Panc1 (cell line): ENCODE measurements around the gene ANKH. TPM values are rescaled to one million over a fixed set of nuclear protein-coding genes. Genes with fewer than 3 reads are reported as not detected.

Experiments used
- ATAC-seq: fragments of 200-7000 bp; cut with Tn5 transposase; 2 replicates; pipeline ENCODE4 v1.9.1; 2020; ENCODE audit warnings: mild to moderate bottlenecking, moderate library complexity
- BruUV-seq: library from RNA; stranded (reverse); fragments of 400-500 nt; replicated peaks from 2 replicates; lab custom pipeline; 2021; lab: Mats Ljungman, UMichigan
- CTCF ChIA-PET: fragments of 300-600 bp; sonication (Branson Sonifier 250); formaldehyde crosslinking; loops from one replicate; lab custom pipeline; 2022; ENCODE audit warnings: antibody characterized with exemption; lab: Charles Lee
- POLR2A ChIA-PET: fragments of 300-600 bp; sonication (Branson Sonifier 250); formaldehyde crosslinking; loops from one replicate; lab custom pipeline; 2022; ENCODE audit warnings: antibody characterized with exemption; lab: Charles Lee
- DNase-seq: peaks from one replicate; pipeline ENCODE4 v3.0.0-alpha.2; 2010; ENCODE audit warnings: low read depth, low spot score
- H3K27ac ChIP-seq: 2 replicates; pipeline ENCODE4 v1.5.1; 2011; ENCODE audit warnings: mild to moderate bottlenecking, low read length, inconsistent platforms
- H3K27me3 ChIP-seq: fragments of 200-500 bp; sonication (Bioruptor generic); 2 replicates; pipeline ENCODE4 v1.6.0; 2014; ENCODE audit warnings: low read length, inconsistent platforms; ENCODE audit not compliant: control insufficient read depth, insufficient read depth
- H3K36me3 ChIP-seq: fragments of 200-500 bp; sonication (Bioruptor generic); 2 replicates; pipeline ENCODE4 v1.5.1; 2014; ENCODE audit warnings: inconsistent platforms, mild to moderate bottlenecking, low read length, moderate library complexity; ENCODE audit not compliant: control insufficient read depth, insufficient read depth
- H3K4me1 ChIP-seq: 2 replicates; pipeline ENCODE4 v1.5.1; 2011; ENCODE audit warnings: inconsistent platforms, mild to moderate bottlenecking, low read length, moderate library complexity; ENCODE audit not compliant: control insufficient read depth, insufficient read depth
- H3K4me3 ChIP-seq, 2 experiments: 2 replicates each; pipeline ENCODE4 v1.5.1; 2011 to 2012; ENCODE audit warnings: low read depth in 2 of 2, low read length in 2 of 2, mild to moderate bottlenecking in 2 of 2, inconsistent platforms in 1 of 2, moderate library complexity in 1 of 2
- H3K9me3 ChIP-seq: fragments of 200-500 bp; sonication (Bioruptor generic); 2 replicates; pipeline ENCODE4 v1.5.1; 2014; ENCODE audit warnings: low read depth, mild to moderate bottlenecking, inconsistent platforms, low read length, moderate library complexity; ENCODE audit not compliant: control insufficient read depth, insufficient read depth
- CTCF ChIP-seq: fragments of 450-650 bp; IDR thresholded peaks from 2 replicates; pipeline ENCODE4 v1.5.1; 2017; ENCODE audit warnings: mild to moderate bottlenecking
- POLR2AphosphoS5 ChIP-seq: IDR thresholded peaks from 2 replicates; pipeline ENCODE4 v1.6.1; 2012; ENCODE audit warnings: mild to moderate bottlenecking, low read depth, low read length, moderate library complexity
- REST ChIP-seq, 2 experiments: IDR thresholded peaks; 2 replicates each; pipeline ENCODE4 v1.6.1; 2011 to 2012; ENCODE audit warnings: low read depth in 2 of 2, control low read depth in 1 of 2, low read length in 1 of 2, mild to moderate bottlenecking in 1 of 2, moderate library complexity in 1 of 2; ENCODE audit not compliant: insufficient read depth in 1 of 2
- SIN3A ChIP-seq: IDR thresholded peaks from 2 replicates; pipeline ENCODE4 v1.6.1; 2012; ENCODE audit warnings: low read depth, mild to moderate bottlenecking, low read length, moderate library complexity, borderline replicate concordance; ENCODE audit not compliant: insufficient read depth
- TCF7L2 ChIP-seq: IDR thresholded peaks from 2 replicates; pipeline ENCODE4 v1.6.1; 2011; ENCODE audit warnings: mild to moderate bottlenecking, low read depth, low read length, inconsistent platforms
- in situ Hi-C: cut with HindIII; loops from 2 replicates; pipeline ENCODE4 v1.10.0; 2016; ENCODE audit warnings: low sequenced_read_pairs, low pct_unique_long_range_greater_than_20kb
- intact Hi-C: fragments of 100-400 bp; cut with micrococcal nuclease; formaldehyde crosslinking; loops from one replicate; pipeline ENCODE4 v1.10.0; 2022; ENCODE audit not compliant: unreplicated experiment
- total RNA-seq: library from RNA; stranded (reverse); gene quantifications from one replicate; pipeline ENCODE4 v1.2.1, GENCODE V29; 2021; ENCODE audit not compliant: unreplicated experiment

Gene ANKH
- total RNA-seq, 1 experiment from 2014 or later = 11.2 TPM

DNA sequence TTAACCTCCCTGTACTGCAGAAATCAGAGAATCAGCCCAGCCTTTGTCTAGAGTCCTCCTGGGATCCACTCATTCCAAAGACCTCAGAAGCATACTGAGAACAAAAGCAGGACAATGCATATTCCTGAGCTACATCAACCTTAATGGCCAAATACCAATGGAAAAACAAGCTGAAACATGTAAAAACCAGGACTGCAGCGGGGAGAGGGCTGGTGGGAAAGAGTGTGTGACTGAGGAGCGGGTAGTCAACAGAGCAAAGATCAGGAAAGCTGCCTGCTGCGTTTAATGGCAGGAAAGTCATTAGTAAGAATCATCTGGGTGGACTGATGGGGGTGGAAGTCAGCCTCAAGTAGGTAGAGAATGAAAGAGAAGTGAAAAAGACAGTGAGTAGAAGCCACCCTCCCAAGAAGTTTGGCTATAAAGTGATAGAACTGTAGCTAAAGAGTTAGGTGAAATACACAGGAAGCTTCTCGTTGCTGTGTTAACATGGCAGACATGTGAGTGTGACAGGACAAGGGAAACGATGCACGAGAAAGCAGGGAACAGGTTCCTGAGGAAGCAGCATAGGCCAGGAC, 119.0 kb downstream of the ANKH start:
- BruUV-seq = no TSS peak
- no peak for DNase-seq
- Histone ChIP-seq H3K4me3 (no peak overlapping the region), H3K9me3 (no peaks in the 10 kb centered on the region), H3K4me1 (no peaks in the 10 kb centered on the region), H3K36me3 (no peaks in the 10 kb centered on the region), H3K27ac (no peak overlapping the region), H3K27me3 (no peaks in the 10 kb centered on the region)
- in situ Hi-C loops = no loop called here
- no peak for ATAC-seq
- intact Hi-C loops = no loop called here
- TF ChIP-seq CTCF = no peak
- no peak for TF ChIP-seq POLR2AphosphoS5
- no peak for TF ChIP-seq REST (IDR thresholded peaks at IDR 0.05; ENCODE audit: insufficient read depth in 1 of 2, low read depth in 2 of 2, low read length in 1 of 2)
- TF ChIP-seq TCF7L2 = no peak
- TF ChIP-seq SIN3A = no peak
- CTCF ChIA-PET = interaction anchor here (0.9 kb wide), 1 partner anchor 9 kb away, joined by 3 read pairs; no protein-coding TSS in a partner anchor
- POLR2A ChIA-PET = no interaction called here

DNA sequence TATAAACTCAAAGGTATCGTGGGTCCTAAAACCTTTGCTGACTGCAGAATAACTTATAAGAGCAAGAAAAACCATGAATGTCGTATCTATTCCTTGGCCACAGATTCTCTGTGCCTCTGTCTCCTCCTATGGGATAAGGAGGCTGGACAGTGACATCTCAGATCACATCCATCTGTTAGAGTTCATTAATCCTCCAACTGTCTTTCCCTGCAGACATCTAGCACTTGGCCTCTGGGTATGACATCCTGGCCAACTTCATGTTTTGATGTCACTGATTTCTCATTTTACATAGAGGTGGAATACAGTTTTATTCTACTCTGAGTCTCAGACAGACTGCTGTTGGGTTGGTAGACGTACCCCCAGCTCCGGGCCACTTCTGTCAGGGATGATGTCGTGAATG, 120.9 kb downstream of the ANKH start:
- Histone ChIP-seq H3K27me3 (no peaks in the 10 kb centered on the region), H3K27ac (no peak overlapping the region), H3K36me3 (no peaks in the 10 kb centered on the region), H3K4me3 (no peak overlapping the region), H3K9me3 (no peaks in the 10 kb centered on the region), H3K4me1 (no peaks in the 10 kb centered on the region)
- no TSS peak for BruUV-seq
- in situ Hi-C loops (no loop called here), intact Hi-C loops (no loop called here)
- TF ChIP-seq POLR2AphosphoS5 (no peak), SIN3A (no peak)
- ChIA-PET POLR2A (no interaction called here), CTCF (no interaction called here)
- ATAC-seq (no peak), DNase-seq (no peak)

- H3K4me3 ChIP-seq = no peak overlapping the region
- H3K36me3 ChIP-seq = no peaks in the 10 kb centered on the region
- BruUV-seq = no TSS peak
- ATAC-seq (no peak), DNase-seq (no peak)
- H3K4me1 ChIP-seq = no peaks in the 10 kb centered on the region
- no peak overlapping the region for H3K27ac ChIP-seq
- ChIA-PET POLR2A (no interaction called here), CTCF (interaction anchor here (0.6 kb wide), 1 partner anchor 15 kb away, joined by 3 read pairs; no protein-coding TSS in a partner anchor)
- no peaks in the 10 kb centered on the region for H3K27me3 ChIP-seq
- intact Hi-C loops = no loop called here
- in situ Hi-C loops = no loop called here
- H3K9me3 ChIP-seq = no peaks in the 10 kb centered on the region
- TF ChIP-seq POLR2AphosphoS5 (no peak), SIN3A (no peak), TCF7L2 (no peak), CTCF (no peak), REST (IDR thresholded peaks at IDR 0.05; ENCODE audit: insufficient read depth in 1 of 2, low read depth in 2 of 2, low read length in 1 of 2) (no peak)
These were observed 121.9 kb downstream of the ANKH start for GRCh38 chr5:14749579-14750101.
